HG03045 (cell line): ENCODE measurements around the gene SFMBT2.

Experiments
- ATAC-seq: cut with Tn5 transposase; IDR thresholded peaks from one replicate; pipeline ENCODE4 v1.9.1; 2021; ENCODE audit warnings: mild to moderate bottlenecking, moderate library complexity; ENCODE audit not compliant: unreplicated experiment

SFMBT2 gene

GRCh38 chr10:7426349-7426748 lies 15.5 kb upstream of the SFMBT2 start:
- ATAC-seq, result no peak

GRCh38 chr10:7425691-7426090 lies 14.9 kb upstream of the SFMBT2 start:
- ATAC-seq, result no peak

- ATAC-seq, result no peak
Observed at GRCh38 chr10:7424919-7425318, 14.1 kb upstream of the SFMBT2 start.

GRCh38 chr10:7424315-7424714 lies 13.5 kb upstream of the SFMBT2 start:
- no peak for ATAC-seq

GRCh38 chr10:7423521-7423920 lies 12.7 kb upstream of the SFMBT2 start:
- ATAC-seq, result no peak

- no peak for ATAC-seq
Observed at GRCh38 chr10:7421526-7421925, 10.7 kb upstream of the SFMBT2 start.

- ATAC-seq, result no peak
Observed at GRCh38 chr10:7419998-7420397, 9.2 kb upstream of the SFMBT2 start.

- no peak for ATAC-seq
Observed at GRCh38 chr10:7417807-7418206, 7.0 kb upstream of the SFMBT2 start.

- ATAC-seq, result no peak
Observed at GRCh38 chr10:7417103-7417623, 6.3 kb upstream of the SFMBT2 start.

GRCh38 chr10:7414766-7415165 lies 3.9 kb upstream of the SFMBT2 start:
- no peak for ATAC-seq

- no peak for ATAC-seq
Observed at GRCh38 chr10:7412928-7413282, 2.1 kb upstream of the SFMBT2 start.

- no peak for ATAC-seq
Observed at GRCh38 chr10:7412237-7412927, 1.5 kb upstream of the SFMBT2 start.

GRCh38 chr10:7411671-7412128 lies 866 bp upstream of the SFMBT2 start:
- ATAC-seq, result no peak

GRCh38 chr10:7410301-7410861 lies 453 bp downstream of the SFMBT2 start:
- no peak for ATAC-seq

- peak; percentile 13 for ATAC-seq
Observed at GRCh38 chr10:7409732-7410168, 1.1 kb downstream of the SFMBT2 start.

GRCh38 chr10:7409045-7409731 lies 1.6 kb downstream of the SFMBT2 start:
- peak; percentile 30 for ATAC-seq

GRCh38 chr10:7408291-7409044 lies 2.4 kb downstream of the SFMBT2 start:
- ATAC-seq, result peak; percentile 27

GRCh38 chr10:7407368-7408290 lies 3.2 kb downstream of the SFMBT2 start:
- ATAC-seq, result peak; percentile 11

- ATAC-seq, result no peak
Observed at GRCh38 chr10:7406712-7407333, 4.0 kb downstream of the SFMBT2 start.

GRCh38 chr10:7405637-7406036 lies 5.2 kb downstream of the SFMBT2 start:
- ATAC-seq, result no peak
